Stimulated activated CD4-positive, alpha-beta T cell treated with anti-CD3 and anti-CD28 coated beads, TNF-alpha, amount 100 ng/mL, for 1 hour (primary cell): ENCODE data around the gene GALNT8.
"Not testable (repeated sequence)": the region's sequence is repeated elsewhere in the genome, so short reads cannot be mapped to it uniquely, and the experiment has no call there.

Experiments used
- DNase-seq, 3 donors: peaks; one replicate each; pipeline ENCODE4 v3.0.0-alpha.2; 2020; ENCODE audit warnings: low read depth in 3 of 3, low spot score in 1 of 3

GALNT8 gene

DNA sequence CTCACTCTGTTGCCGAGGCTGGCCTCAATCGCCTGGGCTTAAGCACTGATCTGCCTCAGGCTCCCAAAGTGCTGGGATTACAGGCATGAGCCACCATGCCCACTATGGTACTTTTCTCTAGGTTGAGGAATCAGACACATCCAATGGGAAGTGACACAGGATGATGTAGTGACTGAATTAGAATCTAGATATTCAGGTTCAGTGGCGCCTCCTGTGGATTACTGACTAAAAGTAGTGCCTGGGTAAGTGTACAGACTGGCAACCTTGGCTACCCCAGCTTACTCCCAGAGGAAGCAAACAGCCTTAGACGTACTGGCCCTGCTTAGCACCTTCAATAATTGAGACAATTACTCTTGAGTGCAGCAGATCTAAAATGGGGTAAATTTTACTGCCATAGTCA lies 22.8 kb downstream of the GALNT8 start:
- DNase-seq: no peak

DNA sequence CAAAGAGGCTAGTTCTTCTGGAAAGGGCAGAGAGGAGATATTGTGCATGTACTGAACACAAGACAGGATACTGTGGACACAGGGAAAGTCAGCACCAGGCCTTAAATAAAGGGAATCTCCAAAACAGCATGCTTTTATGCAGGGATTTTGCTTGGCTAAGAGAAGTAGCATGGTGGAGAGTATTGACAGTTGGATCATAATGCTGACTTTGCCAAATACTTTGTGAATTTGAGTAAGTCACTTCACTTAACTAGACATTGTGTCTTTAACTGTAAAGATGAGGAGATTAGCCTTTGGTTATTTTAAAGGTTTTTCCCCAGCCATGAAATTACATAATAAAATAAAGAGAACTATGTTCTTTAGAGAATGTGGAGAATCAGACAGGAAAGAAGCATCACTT lies 24.5 kb downstream of the GALNT8 start:
- no peak for DNase-seq

DNA sequence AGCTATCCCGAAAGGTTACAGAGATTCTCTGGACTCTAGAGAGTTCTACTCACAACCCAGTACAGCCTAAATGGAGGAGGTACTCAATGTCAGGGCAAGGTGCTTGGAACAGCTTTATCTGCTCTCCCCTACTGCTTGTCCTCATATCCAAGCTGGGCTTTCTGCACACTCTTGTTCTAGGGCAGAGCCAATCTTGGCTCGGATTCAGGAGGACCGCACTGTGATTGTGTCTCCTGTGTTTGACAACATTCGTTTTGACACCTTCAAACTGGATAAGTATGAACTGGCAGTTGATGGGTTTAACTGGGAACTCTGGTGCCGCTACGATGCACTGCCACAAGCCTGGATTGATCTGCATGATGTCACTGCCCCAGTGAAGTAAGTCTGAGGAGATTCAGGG lies 25.0 kb downstream of the GALNT8 start:
- DNase-seq: no peak

DNA sequence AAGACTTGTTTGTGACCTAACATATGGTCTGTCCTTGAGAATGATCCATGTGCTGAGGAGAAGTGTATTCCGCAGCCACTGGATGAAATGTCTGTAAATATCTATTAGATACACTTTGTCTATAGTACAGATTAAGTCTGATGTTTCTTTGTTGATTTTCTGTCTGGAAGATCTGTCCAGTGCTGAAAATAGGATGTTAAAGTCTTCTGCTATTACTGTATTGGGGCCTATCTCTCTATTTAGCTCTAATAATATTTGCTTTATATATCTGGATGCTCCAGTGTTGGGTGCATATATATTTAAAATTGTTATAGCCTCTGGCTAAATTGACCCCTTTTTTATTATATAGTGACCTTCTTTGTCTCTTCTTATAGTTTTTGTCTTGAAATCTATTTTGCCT lies 31.5 kb downstream of the GALNT8 start:
- not testable (repeated sequence) for DNase-seq

DNA sequence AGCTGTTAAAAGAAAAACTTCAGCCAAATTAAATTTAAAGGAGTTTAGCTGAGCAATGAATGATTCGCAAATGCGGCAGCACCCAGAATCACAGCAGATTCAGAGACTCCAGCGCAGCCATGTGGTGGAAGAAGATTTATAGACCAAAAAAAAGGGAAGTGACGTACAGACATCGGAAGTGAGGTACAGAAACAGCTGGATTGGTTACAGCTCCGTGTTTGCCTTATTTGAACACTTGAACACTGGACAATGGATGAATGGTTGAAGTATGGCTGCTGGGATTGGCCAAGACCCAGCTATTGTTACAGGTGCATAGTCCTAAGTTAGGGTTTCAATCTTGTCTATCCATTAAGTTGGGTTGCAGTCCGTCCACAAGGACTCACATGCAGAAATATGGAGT lies 42.6 kb downstream of the GALNT8 start:
- no peak for DNase-seq

DNA sequence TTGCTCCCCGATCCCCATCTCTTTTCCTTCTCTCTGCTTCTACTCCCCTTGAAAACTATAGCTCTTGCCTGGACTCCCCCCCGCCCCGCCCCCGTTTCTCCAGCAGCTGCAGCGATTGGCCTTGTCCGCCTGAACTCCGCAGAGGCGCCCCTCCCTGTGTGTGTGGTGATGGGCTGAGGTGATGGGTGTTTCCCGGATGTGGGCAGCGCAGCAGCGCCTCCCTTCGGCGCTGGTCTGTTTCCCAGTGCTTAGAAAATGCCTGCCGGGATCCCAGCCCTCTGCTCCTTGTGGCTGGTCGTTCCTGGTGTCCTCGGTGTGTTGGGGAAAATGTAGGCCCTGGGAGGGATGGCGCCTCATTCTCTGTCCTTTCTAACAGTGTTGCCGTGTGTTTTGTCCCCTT lies 43.3 kb downstream of the GALNT8 start:
- DNase-seq: no peak

DNA sequence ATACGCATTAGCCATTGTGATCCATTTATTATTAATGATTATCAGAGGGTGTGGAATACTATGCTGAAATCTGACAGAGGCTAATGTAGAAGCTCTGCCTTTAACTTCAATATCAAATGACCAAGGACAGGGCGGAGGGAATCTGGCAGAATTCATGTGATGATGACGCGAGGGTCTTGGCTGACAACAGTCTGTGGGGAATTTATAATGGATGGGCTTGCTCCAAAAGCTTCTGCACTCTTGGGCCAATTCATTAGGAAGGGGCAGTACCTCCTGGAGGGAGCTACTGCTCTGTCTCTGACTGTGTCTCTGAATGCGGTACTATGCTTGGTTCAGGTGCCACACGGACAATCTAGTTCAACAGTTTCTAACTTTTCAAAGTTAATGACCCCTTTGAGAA lies 46.2 kb downstream of the GALNT8 start:
- DNase-seq: no peak

DNA sequence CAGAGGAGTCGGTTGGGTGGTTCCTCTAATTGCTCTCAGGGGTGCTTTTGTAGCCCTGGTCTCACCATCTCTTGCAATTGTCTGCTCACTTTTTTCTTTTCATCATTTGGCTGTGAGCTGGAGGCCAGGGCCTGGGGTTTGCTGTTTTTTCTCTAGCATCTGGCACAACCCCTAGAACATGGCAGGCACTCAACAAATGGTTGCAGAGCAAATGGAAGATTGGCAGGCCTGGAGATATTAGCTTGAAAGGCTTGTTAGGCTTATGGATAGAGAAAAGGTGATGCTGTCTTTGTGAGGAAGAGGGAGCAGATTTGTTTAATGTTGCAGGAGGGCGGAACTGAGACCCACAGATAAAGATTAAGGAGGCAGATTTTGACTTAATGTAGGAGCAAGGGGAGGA lies 47.0 kb downstream of the GALNT8 start:
- DNase-seq: no peak

DNA sequence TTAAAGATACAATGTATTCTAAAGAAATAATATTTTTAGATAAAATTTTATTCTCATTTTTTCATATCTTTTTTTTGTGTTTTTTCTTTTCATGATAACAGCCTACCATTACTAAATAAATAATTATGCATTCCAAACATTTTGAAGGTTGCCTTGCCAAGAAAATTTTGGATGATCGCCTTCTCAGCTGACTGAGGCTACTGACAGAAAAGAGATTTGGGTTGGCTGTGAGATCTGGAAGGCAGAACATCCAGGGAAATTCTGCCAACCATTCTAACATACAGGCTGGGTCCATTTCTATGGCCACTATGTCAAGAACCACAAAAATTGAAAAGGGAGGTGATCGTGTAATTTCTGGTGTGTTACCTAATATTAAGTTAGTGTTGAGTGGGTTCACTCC lies 48.1 kb downstream of the GALNT8 start:
- no peak for DNase-seq

DNA sequence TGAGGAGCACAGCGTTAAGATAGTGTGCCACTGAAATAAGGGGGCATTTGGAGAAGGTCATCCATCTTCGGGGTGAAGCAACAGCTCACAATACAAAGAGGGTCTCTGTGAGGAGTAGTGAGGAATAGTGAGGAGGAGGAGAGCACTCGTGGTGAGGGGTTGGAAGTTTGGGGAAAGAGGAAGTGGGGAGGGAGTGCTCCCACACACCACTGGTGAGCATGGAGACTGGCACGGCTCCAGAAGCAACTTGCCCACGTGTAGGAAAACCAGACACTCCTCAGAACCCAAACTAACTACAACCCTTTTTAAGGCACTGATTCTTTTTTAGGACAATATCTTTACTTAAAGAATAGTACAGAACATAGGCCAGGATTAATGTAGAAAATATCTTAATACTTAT lies 48.9 kb downstream of the GALNT8 start:
- no peak for DNase-seq

DNA sequence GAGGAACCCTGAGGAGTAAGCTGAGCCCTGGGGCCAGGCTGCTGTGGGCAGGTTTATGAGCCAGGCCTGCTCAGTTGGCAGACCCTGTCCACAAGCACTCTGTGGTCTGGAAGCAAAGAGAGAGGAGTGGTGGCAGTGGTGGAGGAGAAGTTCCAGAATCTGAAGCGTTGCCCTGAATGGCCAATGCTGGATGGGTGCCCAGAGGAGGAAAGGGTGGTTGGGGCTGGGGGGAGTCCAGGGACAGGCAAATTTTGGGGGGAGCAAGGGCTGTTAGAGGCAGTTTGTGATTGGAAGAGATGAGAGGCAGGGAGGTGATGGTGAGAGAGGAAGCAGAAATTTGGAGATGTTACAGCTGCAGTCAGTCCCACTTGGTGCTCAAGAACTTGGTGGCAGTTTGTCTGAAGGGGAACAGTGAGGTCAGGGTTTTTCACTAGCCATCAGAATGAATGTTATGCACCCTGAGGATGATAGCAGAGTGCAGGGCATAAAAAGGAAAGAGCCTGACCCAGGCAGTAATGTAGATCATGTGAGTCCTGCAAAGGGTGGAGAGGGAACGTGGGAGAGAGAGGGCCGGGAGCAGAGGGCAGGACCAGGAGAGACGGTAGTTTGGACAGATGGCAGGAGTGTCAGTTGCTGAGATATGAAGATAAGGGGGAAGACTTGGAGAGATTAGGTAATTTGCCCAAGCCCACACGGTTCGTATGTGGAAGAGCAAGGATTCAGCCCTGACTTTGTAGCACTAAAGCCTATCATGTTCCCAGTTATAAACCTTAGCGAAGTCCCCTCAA lies 51.2 kb downstream of the GALNT8 start:
- no peak for DNase-seq

DNA sequence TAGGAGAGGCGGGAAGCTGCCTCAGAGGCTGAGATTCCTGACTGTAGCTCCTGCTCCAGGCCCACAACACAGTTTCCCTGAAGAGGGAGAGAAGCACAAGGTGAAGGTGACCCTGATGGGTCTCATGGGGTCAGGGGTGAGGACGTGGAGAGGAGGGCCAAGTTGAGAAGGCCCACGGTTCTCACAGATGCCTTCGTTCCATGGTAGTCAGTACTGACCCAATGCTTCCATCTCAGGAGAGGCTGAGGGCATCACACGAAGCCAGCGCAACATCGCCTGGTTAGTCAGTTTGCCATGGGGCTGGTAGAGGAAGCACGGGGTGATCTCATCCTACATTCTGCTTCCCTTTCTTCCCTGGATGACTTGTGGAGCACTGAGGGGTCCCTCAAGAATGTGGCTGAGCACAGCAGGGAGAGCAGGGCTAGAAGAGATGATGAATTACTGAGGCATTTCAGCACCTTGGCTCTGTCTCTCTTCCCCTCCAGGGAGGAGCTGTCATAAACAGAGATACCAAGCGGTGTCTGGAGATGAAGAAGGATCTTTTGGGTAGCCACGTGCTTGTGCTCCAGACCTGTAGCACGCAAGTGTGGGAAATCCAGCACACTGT lies 51.9 kb downstream of the GALNT8 start:
- no peak for DNase-seq

DNA sequence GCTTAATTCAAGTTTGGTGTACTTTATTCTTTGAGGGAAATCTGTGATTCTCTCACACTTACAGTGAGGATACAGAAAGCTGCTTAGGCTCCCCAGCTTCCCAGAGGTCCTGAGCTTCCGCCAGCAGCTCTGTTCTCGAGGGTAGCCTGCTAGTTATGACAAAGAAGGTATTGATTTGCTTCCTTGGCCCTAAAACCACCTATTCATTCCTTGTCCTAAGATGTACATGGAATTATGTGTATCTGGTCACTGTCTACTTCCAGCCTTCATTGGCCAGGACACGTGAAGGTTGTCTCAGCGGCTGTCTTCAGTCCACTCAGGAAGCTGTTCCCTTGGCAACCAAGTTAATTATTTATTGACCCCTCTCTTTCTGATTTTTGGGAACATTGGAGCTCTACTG lies 55.7 kb downstream of the GALNT8 start:
- no peak for DNase-seq

DNA sequence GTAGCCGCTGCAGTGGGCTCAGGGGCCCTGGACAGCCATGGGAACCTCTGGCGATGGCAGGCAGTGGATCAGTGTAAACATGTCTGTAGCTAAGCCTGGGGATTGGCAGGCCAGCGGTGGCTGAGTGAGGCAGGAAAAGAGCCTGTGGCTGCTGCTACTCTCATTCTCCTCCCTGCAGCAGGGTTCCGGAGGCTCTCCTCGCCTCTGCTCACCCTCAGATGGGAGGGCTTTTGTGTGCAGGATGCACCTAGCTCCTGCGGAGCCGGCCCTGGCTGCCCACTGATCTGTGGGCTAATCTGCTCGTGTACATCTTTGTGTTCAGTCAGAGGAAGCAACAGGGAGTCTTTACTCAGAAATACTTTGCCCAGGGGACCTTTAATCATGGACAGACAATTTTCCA lies 59.5 kb downstream of the GALNT8 start:
- DNase-seq: no peak

DNA sequence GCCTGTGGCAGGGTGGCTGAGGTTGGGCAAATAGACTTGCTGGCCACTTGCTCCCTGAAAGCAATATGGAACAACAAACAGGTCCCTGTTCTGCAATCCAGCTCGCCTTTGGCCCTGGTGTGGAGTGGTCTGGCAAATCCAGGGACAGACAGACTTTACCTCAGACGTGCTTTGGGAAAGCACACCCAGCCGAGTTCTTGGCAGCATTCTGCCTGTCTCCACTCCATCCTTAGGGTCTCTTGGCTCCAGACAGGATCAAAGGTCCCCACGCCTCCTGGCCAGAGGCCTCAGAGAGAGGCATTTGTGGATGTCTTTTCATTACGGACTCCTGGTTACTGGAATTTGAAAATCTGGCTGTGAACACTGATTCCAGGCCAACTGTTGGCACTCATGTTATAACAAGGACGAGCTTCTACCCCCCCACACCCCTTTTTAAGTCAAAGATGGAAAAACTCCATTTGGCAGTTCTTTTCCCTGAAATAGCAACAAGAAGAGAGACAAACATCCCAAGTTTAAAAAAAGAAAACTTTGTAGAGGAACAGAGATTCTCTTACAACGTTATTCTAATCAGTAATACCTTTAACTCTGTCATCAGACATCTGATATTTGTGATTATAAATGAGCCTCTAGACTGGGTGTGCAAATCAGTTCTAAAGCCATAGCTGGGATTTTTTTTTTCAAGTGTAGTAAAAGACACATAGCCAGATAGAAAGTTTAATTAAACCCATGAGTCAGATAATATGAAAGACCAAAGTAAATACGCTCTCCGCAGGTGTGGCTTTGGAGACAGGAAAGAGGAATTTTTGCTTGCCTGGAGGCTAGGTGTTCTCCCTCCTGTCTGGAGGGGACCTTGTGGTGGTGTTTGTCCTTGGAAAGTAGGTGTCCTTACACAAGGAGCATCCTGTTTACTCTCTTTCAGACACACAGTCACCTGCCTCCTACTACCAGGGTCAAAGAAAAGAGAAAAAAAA lies 60.7 kb downstream of the GALNT8 start:
- no peak for DNase-seq

DNA sequence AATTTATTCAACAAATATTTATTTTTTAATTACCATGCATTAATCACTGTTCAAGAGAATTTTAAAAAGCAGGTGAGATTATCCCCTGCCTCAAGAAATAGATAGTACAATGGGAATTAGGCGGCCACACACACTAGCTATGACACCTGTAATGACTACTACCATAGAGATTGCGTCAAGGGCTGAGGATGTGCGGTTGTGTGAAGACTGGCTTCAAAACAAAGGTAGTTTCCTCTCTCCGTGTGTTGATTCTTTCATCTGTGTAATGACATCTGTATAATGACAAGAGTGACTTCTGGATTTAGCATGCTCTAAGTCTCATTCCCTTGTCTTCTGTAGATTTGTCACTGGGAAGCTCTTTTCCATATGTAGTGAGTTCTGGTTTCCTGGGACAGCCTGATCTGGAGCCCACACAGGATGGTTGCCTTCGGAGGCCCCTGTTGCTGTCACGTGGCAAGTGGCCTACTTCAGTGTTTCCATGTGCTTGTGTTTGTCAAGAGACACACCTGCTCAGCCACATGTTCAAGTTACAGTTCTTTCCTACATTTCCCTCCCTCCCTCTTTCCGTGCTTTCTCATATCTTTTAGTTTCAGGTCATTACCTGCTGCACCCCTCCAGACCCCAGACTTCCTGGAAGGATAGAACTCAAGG lies 64.3 kb downstream of the GALNT8 start:
- no peak for DNase-seq

DNA sequence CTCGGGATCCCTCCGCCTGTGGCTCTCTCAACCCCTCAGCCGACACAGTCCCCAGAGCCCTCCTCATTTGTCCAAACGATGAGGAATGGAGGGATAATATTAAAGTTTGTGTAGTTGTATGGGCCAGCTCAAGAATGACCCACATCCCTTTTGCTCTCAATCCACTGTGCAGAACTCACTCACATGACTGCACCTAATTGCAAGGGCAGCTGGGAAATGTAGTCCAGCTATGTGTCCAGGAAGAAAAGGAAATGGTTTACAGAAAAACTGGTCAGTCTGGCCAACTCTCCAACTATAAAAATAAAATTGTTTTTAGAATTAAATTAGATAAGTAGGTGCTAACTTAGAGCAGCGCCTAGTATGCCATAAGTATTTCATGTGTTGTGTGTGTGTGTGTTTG lies 66.6 kb downstream of the GALNT8 start:
- no peak for DNase-seq

DNA sequence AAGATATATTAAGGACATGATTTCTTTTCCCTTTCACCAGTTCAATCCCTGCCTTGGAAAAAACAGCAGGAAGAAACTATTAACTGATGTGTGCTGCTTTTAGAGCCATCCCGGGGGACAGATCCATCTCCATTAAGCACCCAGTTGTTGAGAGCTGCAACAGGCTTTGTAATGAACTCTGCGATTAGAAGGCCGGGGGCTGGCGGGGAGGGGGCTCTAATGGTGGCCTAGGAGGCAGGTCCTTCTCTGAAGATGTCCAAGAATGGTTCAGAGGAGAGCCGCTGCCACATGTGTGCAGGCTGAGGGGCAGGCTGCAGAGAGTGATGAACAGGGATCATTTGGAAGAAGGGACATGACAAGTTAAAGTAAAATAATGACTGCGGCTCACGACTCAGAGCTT lies 67.8 kb downstream of the GALNT8 start:
- no peak for DNase-seq

DNA sequence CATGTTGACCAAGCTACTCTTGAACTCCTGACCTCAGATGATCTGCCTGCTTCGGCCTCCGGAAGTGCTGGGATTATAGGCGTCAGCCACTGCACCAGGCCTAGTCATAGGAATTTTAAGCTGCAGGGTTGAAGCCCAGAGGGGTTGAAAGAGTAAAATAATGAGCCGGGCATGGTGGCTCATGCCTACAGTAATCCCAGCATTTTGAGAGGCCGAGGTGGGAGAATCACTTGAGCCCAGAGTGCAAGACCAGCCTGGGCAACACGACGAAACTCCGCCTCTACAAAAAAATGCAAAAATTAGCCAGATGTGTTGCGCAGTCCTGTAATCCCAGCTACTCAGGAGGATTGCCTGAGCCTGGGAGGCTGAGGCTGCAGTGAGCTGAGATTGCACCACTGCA lies 69.6 kb downstream of the GALNT8 start:
- DNase-seq: no peak

DNA sequence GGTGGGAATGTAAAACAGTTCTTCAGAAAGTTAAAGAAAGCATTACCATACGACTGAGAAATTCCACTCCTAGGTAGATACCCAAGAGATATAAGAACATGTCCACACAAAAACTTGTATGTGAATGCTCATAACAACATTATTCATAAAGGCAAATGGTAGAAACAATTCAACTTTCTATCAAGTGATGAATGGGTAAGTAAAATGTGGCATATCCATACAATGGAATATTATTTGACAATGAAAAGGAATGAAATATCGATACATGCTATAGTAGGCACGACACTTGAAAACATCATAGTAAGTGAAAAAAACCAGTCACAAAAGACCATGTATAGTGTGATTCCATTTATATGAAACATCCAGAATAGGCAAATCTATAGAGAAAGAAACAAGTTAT lies 71.3 kb downstream of the GALNT8 start:
- DNase-seq: no peak

DNA sequence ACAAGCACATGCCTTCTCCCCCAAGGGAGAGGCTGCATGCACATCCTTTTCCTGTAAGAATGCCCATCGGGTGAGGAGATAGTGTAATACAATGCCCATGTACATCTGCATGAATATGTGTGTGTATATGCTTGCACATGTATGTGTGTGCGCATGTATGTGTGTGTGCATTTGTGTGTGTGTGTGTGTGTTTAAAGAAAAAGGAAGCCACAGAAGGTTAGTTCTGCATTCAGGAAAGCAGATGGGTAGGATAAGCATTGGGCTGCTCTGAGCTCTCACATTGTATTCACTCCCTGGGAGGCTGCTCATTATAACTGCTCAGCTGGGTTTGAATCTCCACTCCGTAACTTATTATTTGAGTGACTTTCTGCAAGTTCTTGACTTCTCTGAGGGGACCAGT lies 74.3 kb downstream of the GALNT8 start:
- DNase-seq: no peak
